Stimulated activated CD4-positive, alpha-beta T cell treated with anti-CD3 and anti-CD28 coated beads, TNF-alpha, amount 100 ng/mL, for 1 hour (primary cell): ENCODE data around the gene CMIP.

ENCODE experiments used
- DNase-seq, 3 donors: peaks; one replicate each; pipeline ENCODE4 v3.0.0-alpha.2; 2020; ENCODE audit warnings: low read depth in 3 of 3, low spot score in 1 of 3

Gene CMIP

GRCh38 chr16:81578636-81579413 lies 134.2 kb downstream of the CMIP start:
- DNase-seq: no peak

GRCh38 chr16:81581107-81581506 lies 136.5 kb downstream of the CMIP start:
- DNase-seq: no peak

- no peak for DNase-seq
These were observed 138.2 kb downstream of the CMIP start for GRCh38 chr16:81582655-81583441.

GRCh38 chr16:81583893-81584631 lies 139.5 kb downstream of the CMIP start:
- DNase-seq: no peak

GRCh38 chr16:81585785-81586184 lies 141.2 kb downstream of the CMIP start:
- DNase-seq: no peak

- DNase-seq: no peak
These were observed 141.8 kb downstream of the CMIP start for GRCh38 chr16:81586417-81586816.

- no peak for DNase-seq
These were observed 142.5 kb downstream of the CMIP start for GRCh38 chr16:81586977-81587625.

GRCh38 chr16:81587626-81588160 lies 143.1 kb downstream of the CMIP start:
- no peak for DNase-seq

- no peak for DNase-seq
These were observed 143.9 kb downstream of the CMIP start for GRCh38 chr16:81588326-81589081.

GRCh38 chr16:81589975-81590650 lies 145.5 kb downstream of the CMIP start:
- no peak for DNase-seq

- no peak for DNase-seq
These were observed 146.3 kb downstream of the CMIP start for GRCh38 chr16:81590714-81591544.

GRCh38 chr16:81591545-81591870 lies 146.9 kb downstream of the CMIP start:
- DNase-seq: no peak

- no peak for DNase-seq
These were observed 147.8 kb downstream of the CMIP start for GRCh38 chr16:81592353-81592866.

GRCh38 chr16:81593481-81593880 lies 148.9 kb downstream of the CMIP start:
- DNase-seq: no peak

GRCh38 chr16:81595629-81596292 lies 151.2 kb downstream of the CMIP start:
- no peak for DNase-seq

GRCh38 chr16:81597079-81597658 lies 152.6 kb downstream of the CMIP start:
- no peak for DNase-seq

GRCh38 chr16:81598083-81598482 lies 153.5 kb downstream of the CMIP start:
- DNase-seq: no peak
